Astrocyte of the cerebellum (primary cell): ENCODE measurements around the gene MAPKAPK5.
"Not testable (repeated sequence)": the region's sequence is repeated elsewhere in the genome, so short reads cannot be mapped to it uniquely, and the experiment has no call there.

Experiments
- DNase-seq: peaks from one replicate; pipeline ENCODE4 v3.0.0-alpha.2; 2011; ENCODE audit warnings: low read depth
- H3K4me3 ChIP-seq: 2 replicates; pipeline ENCODE4 v1.5.1; 2011; ENCODE audit warnings: mild to moderate bottlenecking, low read depth, low read length, moderate library complexity
- CTCF ChIP-seq: IDR thresholded peaks from 2 replicates; pipeline ENCODE4 v1.5.1; 2012; ENCODE audit warnings: low read length, low read depth, moderate library complexity, mild to moderate bottlenecking; ENCODE audit errors: missing control alignments
- in situ Hi-C: cut with HindIII; loops from 2 replicates; pipeline ENCODE4 v1.10.0; 2017; ENCODE audit warnings: low sequenced_read_pairs

MAPKAPK5 gene

DNA sequence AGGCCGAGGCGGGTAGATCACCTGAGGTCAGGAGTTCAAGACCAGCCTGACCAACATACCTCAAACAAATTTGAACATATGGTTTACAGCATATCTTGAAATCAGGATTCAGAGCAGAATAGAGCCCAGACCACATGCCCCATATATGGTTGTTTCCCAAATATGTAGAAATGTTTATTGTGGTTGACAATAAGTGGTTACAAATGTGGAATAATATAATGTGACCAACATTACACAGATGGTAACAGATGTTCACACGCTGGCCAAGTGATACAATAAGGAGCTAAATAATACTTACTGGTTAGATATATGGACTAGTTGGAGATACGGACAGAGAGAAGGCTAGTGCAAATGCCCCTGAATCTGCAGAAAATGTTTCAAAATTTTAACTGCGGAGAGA, 85.3 kb downstream of the MAPKAPK5 start:
- in situ Hi-C loops, result no loop called here
- no peak overlapping the region for H3K4me3 ChIP-seq
- TF ChIP-seq CTCF, result no peak
- no peak for DNase-seq

DNA sequence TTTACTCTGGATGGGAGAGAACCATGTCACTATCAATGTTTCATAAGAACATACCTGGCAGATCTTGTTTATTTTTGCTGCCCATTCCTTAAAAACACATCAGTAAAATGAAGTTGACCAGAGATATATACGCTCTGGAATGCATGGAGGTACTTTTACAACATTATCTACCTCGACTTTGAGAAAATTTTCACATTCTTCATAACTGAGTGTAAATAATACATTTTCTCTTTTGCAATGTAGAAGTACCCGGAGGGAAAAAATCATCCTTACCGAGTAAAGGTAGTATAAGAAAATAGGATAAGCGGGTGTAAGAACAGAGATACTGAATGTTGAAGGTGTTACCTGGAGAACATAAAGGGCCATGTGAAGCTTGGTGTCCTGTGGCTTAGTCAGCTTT, 90.2 kb downstream of the MAPKAPK5 start:
- H3K4me3 ChIP-seq, result no peak overlapping the region
- no peak for DNase-seq
- TF ChIP-seq CTCF, result no peak
- in situ Hi-C loops, result no loop called here

DNA sequence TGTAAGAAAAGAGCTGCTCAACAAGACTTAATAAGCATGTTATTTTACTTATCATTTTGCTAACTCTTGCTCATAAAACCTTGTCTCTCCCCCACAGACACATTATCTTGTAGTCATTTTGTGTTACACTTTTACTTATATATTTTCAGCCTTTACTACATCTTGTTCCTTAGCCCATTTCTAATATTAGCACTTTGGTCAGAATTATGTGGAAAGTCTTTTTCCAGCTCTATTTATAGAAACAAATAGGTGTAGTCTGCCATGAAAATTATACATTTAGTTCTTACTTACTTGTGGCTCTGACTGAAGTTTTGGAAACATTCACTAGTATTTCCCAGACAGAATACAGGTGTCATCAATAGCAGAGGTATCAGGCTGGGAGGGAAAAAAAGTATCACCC, 94.8 kb downstream of the MAPKAPK5 start:
- H3K4me3 ChIP-seq, result no peak overlapping the region
- TF ChIP-seq CTCF, result no peak
- no peak for DNase-seq
- in situ Hi-C loops, result no loop called here

DNA sequence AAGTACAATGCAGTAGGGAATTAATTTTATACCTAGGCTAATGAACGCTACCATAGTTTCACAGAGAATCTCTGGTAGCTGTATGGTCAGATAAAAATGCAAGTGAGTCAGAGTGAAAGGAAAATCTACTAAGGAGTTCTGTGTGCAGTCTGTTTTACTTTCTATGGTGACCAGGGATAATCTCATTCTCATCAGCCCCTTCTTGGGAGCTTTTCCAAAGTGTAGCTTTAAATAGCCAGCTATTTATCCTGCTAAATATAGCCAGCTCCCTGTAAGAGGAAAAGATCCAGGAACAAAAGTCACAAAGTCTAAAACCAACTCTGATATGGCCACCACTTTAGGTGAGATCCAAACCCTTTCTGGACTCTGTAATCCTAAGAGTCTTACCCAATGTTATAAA, 95.4 kb downstream of the MAPKAPK5 start:
- no peak for DNase-seq
- in situ Hi-C loops, result no loop called here
- no peak for TF ChIP-seq CTCF
- no peak overlapping the region for H3K4me3 ChIP-seq

GRCh38 chr12:111942557-111942956, 100.5 kb downstream of the MAPKAPK5 start:
- in situ Hi-C loops, result no loop called here
- peak; percentile 23 for DNase-seq
- no peak overlapping the region for H3K4me3 ChIP-seq
- TF ChIP-seq CTCF, result no peak

DNA sequence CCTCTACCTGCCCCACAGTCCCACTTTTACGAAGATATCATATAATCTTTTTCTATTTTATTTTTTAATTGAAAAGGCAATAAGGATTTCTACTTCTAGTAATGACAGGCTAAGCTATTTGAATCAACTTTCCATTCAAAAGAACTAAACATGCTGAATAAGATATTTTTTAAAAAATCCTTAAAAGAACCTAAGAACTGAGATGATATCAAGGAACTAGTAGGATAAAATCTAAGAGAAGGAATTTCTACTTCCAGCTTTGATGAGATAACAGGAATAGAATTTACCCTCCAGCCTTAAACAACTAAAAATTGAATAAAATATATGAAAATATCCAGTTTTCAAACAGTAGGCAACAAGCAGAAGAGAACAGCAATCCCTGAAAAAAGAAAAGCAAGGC, 101.9 kb downstream of the MAPKAPK5 start:
- no peak for DNase-seq
- in situ Hi-C loops, result no loop called here
- H3K4me3 ChIP-seq, result no peak overlapping the region
- no peak for TF ChIP-seq CTCF

DNA sequence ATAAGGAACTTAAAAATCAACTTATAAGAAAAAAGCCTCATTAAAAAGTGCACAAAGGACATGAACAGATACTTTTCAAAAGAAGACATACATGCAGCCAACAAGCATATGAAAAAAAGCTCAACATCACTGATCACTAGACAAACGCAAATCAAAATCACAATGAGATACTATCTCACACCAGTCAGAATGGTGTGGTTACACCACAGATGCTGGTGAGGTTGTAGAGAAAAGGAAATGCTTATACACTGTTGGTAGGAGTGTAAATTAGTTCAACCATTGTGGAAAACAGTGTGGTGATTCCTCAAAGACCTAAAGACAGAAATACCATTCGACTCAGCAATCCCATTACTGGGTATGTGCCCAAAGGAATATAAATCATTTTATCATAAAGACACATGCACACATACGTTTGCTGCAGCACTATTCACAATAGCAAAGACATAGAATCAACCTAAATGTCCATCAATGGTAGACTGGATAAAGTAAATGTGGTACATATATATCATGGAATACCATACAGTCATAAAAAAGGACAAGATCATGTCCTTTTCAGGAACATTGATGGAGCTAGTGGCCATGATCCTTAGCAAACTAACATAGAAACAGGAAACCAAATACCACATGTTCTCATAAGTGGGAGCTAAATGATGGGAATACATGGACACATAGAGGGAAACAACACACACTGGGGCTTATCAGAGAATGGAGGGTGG, 109.1 kb downstream of the MAPKAPK5 start:
- H3K4me3 ChIP-seq, DNase-seq, in situ Hi-C loops: not testable (repeated sequence)
